GM12878 (cell line): Measurements from ENCODE around the gene DOCK2. TPM values are rescaled to one million over a fixed set of nuclear protein-coding genes. Genes with fewer than 3 reads are reported as not detected.
A peak's percentile ranks its signal among the peaks of the same experiment; 100 is the strongest.

Source experiments
- ATAC-seq: fragments of 200-7000 bp; cut with Tn5 transposase; 3 replicates; pipeline ENCODE4 v1.9.1; 2020; ENCODE audit warnings: mild to moderate bottlenecking, moderate library complexity
- BruUV-seq: library from RNA; stranded (reverse); fragments of 400-500 nt; replicated peaks from 2 replicates; lab custom pipeline; 2021; lab: Mats Ljungman, UMichigan
- CTCF ChIA-PET: fragments of 300-600 bp; sonication (Branson Sonifier 250); formaldehyde crosslinking; extraction: SDS; loops from one replicate; lab custom pipeline; 2021; ENCODE audit warnings: inconsistent platforms; lab: Yijun Ruan, JAX
- POLR2A ChIA-PET: fragments of 350-600 bp; formaldehyde crosslinking; extraction: SDS; loops from one replicate; lab custom pipeline; 2021; ENCODE audit warnings: inconsistent platforms; lab: Charles Lee
- RAD21 ChIA-PET: fragments of 300-600 bp; sonication (Branson Sonifier 250); formaldehyde crosslinking; loops from one replicate; lab custom pipeline; 2023; ENCODE audit warnings: antibody characterized with exemption; ENCODE audit not compliant: unreplicated experiment; lab: Charles Lee
- SMC1A ChIA-PET: fragments of 300-600 bp; sonication (Branson Sonifier 250); formaldehyde crosslinking; loops from one replicate; lab custom pipeline; 2023; ENCODE audit not compliant: unreplicated experiment, uncharacterized antibody; lab: Charles Lee
- DNase-seq: peaks from one replicate; pipeline ENCODE4 v3.0.0-alpha.2; 2011; ENCODE audit warnings: low read depth, low spot score
- FAIRE-seq: peaks from 3 replicates; lab custom pipeline; 2011; peaks lifted over from hg19 to GRCh38; lab: Jason Lieb, UNC
- H2AFZ ChIP-seq: 2 replicates; pipeline ENCODE4 v1.6.0; 2011; ENCODE audit warnings: low read depth, low read length, control low read depth; ENCODE audit not compliant: control insufficient read depth
- H3K27ac ChIP-seq: 2 replicates; pipeline ENCODE4 v1.5.1; 2011; ENCODE audit warnings: control low read depth; ENCODE audit not compliant: control insufficient read depth, insufficient read depth
- H3K27me3 ChIP-seq, 2 experiments: replicated peaks in 1 of 2; 2 replicates each; pipeline versions ENCODE4 v1.6.0 to v1.6.1; 2011; ENCODE audit warnings: low read length in 1 of 2; ENCODE audit not compliant: control insufficient read depth in 2 of 2, insufficient read depth in 2 of 2
- H3K36me3 ChIP-seq, 2 experiments: 2 replicates each; pipeline ENCODE4 v1.5.1; 2011; ENCODE audit warnings: low read length in 1 of 2; ENCODE audit not compliant: control insufficient read depth in 2 of 2, insufficient read depth in 2 of 2
- H3K4me1 ChIP-seq: 2 replicates; pipeline ENCODE4 v1.6.1; 2011; ENCODE audit warnings: mild to moderate bottlenecking, low read length, moderate library complexity, mixed read lengths; ENCODE audit not compliant: control insufficient read depth, insufficient read depth
- H3K4me2 ChIP-seq: 2 replicates; pipeline ENCODE4 v1.6.0; 2011; ENCODE audit warnings: control low read depth; ENCODE audit not compliant: control insufficient read depth, insufficient read depth
- H3K4me3 ChIP-seq: fragments of 200-600 bp; sonication (generic); 2 replicates; pipeline ENCODE4 v1.5.1; 2016
- H3K79me2 ChIP-seq: 2 replicates; pipeline ENCODE4 v1.6.0; 2011; ENCODE audit warnings: low read length; ENCODE audit not compliant: control insufficient read depth, insufficient read depth
- H3K9ac ChIP-seq: 2 replicates; pipeline ENCODE4 v1.8.0; 2011; ENCODE audit warnings: low read length, control low read depth, mixed read lengths; ENCODE audit not compliant: control insufficient read depth, insufficient read depth
- H3K9me3 ChIP-seq: replicated peaks from 3 replicates; pipeline ENCODE4 v1.5.1; 2011; ENCODE audit warnings: mild to moderate bottlenecking, low read length; ENCODE audit not compliant: control insufficient read depth, insufficient read depth
- H4K20me1 ChIP-seq: 2 replicates; pipeline ENCODE4 v1.6.0; 2011; ENCODE audit not compliant: control insufficient read depth, insufficient read depth
- ZNF384 ChIP-seq: IDR thresholded peaks from 2 replicates; pipeline ENCODE4 v1.6.1; 2012; ENCODE audit warnings: low read depth, mild to moderate bottlenecking, low read length, improper control_type of control experiment, borderline replicate concordance
- WGBS: methylation state at CpG from one replicate; pipeline ENCODE4 v1.1.6; 2016; ENCODE audit warnings: low lambda C conversion rate; ENCODE audit not compliant: insufficient replicate concordance, insufficient coverage; ENCODE audit errors: missing lambda C conversion rate; 5-methylcytosine and 5-hydroxymethylcytosine counted together
- in situ Hi-C: fragments of 300-500 bp; cut with MboI; formaldehyde crosslinking; loops from 9 replicates; pipeline ENCODE4 v1.14.3; 2018; ENCODE audit warnings: mixed read lengths
- intact Hi-C: fragments of 100-400 bp; cut with micrococcal nuclease; formaldehyde crosslinking; loops from one replicate; pipeline ENCODE4 v1.14.2; 2022; ENCODE audit not compliant: unreplicated experiment
- polyA plus RNA-seq, 11 experiments: library from polyadenylated mRNA; depleted of rRNA in 4 of 11; unstranded in 6 of 11; stranded (reverse) in 5 of 11; fragments of >200 nt; fragmentation: Nextera tagmentation in 4 of 11; fragmentation: Illumina TruSeq in 1 of 11; extraction: Ambion mirVana in 4 of 11; extraction: Trizol in 1 of 11; gene quantifications; 1 replicate in 1 of 11; 2 replicates in 10 of 11; pipeline versions ENCODE4 v1.2.1 to v1.2.3, GENCODE V29; 2011 to 2016; ENCODE audit warnings: inconsistent platforms in 2 of 11, missing spikeins in 2 of 11, low read depth in 1 of 11
- total RNA-seq, 4 experiments: library from RNA; depleted of rRNA in 3 of 4; stranded (reverse); fragments of >200 nt in 3 of 4; fragmentation: Illumina TruSeq in 1 of 4; extraction: Trizol in 1 of 4; gene quantifications; 2 replicates each; pipeline versions ENCODE4 v1.2.1 to v1.2.3, GENCODE V29; 2013 to 2021
- TF ChIP-seq, protein P1 (sequence below): fragments of 150-350 bp; IDR thresholded peaks from 2 replicates; pipeline ENCODE4 v1.6.1; 2016; ENCODE audit warnings: low read depth, low read length

The DOCK2 gene
- total and polyA plus RNA-seq, 10 of the 15 experiments (the other 5 are each of a cell fraction or from before 2014, with no cell fraction given), result 34.2 to 192 (median 118) TPM

DNA sequence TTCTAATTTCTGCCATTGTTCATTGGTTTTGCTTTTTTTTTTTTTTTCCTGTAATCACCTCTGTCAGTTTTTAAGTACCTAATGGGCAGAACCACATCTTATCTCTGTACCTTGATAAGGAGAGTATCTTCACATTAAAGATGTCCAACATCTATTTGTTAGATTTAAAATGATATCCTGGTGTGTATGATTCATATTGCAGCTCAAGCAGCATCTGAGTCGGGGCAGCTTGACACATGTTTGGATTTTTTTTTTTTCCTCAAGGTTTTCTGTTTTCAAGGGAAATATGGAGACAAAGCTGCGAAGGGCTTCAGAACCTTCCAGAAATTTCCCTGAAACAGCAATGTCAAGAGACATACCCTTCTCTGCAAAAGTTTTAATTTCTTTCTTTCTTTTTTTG is 164.7 kb downstream of the DOCK2 start:
- Histone ChIP-seq H3K4me3 (no peak overlapping the region), H3K4me1 (peaks cover 38% of the 10 kb centered on the region), H2AFZ (no peak overlapping the region), H3K27me3 (no peaks in the 10 kb centered on the region), H3K9ac (no peak overlapping the region), H3K27ac (peak overlapping the region; percentile 2; the same call in 1 of the 2 replicates), H3K36me3 (peaks cover 7 to 18% of the 10 kb centered on the region in 2 experiments), H4K20me1 (no peaks in the 10 kb centered on the region), H3K9me3 (no peaks in the 10 kb centered on the region; the same call in 2 of the 3 replicates), H3K79me2 (peaks cover 2% of the 10 kb centered on the region), H3K4me2 (no peak overlapping the region)
- ChIA-PET CTCF (interaction anchor here (0.7 to 1.9 kb wide), 6 partner anchors 10 to 96 kb away, joined by 3 to 5 read pairs (median 4); no protein-coding TSS in a partner anchor), POLR2A (interaction anchor here (0.6 to 2.6 kb wide), 6 partner anchors 9 to 79 kb away, joined by 3 to 19 read pairs (median 6); no protein-coding TSS in a partner anchor), RAD21 (interaction anchor here (0.6 to 5.3 kb wide), 9 partner anchors 11 to 170 kb away, joined by 3 to 47 read pairs (median 7); no protein-coding TSS in a partner anchor), SMC1A (interaction anchor here (0.6 to 16.6 kb wide), 8 partner anchors 9 to 191 kb away, joined by 3 to 368 read pairs (median 6); no protein-coding TSS in a partner anchor)
- TF ChIP-seq ZNF384, result peak; percentile 28; the same call in 1 of the 2 replicates
- TF ChIP-seq, protein P1, sequence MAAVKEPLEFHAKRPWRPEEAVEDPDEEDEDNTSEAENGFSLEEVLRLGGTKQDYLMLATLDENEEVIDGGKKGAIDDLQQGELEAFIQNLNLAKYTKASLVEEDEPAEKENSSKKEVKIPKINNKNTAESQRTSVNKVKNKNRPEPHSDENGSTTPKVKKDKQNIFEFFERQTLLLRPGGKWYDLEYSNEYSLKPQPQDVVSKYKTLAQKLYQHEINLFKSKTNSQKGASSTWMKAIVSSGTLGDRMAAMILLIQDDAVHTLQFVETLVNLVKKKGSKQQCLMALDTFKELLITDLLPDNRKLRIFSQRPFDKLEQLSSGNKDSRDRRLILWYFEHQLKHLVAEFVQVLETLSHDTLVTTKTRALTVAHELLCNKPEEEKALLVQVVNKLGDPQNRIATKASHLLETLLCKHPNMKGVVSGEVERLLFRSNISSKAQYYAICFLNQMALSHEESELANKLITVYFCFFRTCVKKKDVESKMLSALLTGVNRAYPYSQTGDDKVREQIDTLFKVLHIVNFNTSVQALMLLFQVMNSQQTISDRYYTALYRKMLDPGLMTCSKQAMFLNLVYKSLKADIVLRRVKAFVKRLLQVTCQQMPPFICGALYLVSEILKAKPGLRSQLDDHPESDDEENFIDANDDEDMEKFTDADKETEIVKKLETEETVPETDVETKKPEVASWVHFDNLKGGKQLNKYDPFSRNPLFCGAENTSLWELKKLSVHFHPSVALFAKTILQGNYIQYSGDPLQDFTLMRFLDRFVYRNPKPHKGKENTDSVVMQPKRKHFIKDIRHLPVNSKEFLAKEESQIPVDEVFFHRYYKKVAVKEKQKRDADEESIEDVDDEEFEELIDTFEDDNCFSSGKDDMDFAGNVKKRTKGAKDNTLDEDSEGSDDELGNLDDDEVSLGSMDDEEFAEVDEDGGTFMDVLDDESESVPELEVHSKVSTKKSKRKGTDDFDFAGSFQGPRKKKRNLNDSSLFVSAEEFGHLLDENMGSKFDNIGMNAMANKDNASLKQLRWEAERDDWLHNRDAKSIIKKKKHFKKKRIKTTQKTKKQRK, result no peak
- no TSS peak for BruUV-seq
- in situ Hi-C loops, result no loop called here
- intact Hi-C loops, result loop anchor here (1.0 kb wide), 1 partner anchor 22 kb away; no protein-coding TSS in a partner anchor
- DNase-seq (no peak), FAIRE-seq (no peak), ATAC-seq (no peak)
- WGBS, result 91% methylated on average over 2 of the region's 2 CpGs
